HG03159 (cell line): ENCODE measurements around the gene SKIL.

Source experiments
- ATAC-seq: cut with Tn5 transposase; IDR thresholded peaks from one replicate; pipeline ENCODE4 v1.9.1; 2021; ENCODE audit warnings: mild to moderate bottlenecking, moderate library complexity; ENCODE audit not compliant: unreplicated experiment

SKIL gene

GRCh38 chr3:170350515-170351413 is 6.8 kb upstream of the SKIL start:
- ATAC-seq = no peak

DNA sequence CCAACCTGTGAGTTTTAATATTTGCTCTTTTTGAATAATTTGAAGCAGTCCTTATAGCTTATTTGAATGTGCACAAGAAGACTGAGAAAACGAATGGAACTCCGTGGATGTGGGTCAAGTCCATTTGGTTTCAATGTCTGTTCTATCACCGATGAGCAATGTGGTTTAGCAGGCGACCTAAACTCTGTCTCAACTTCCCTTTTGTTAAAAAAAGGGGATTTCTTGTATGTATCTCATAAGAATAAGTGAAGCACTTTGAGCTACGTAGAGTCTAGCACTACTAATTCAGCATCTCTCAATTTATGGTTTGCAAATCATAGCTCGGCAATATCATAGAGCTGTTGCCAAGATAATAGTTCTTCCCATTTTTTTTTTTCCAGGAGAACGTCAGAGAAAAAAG is 4.6 kb upstream of the SKIL start:
- no peak for ATAC-seq

- ATAC-seq = no peak
These were observed 4.0 kb upstream of the SKIL start for GRCh38 chr3:170353485-170353884.

- ATAC-seq = no peak
These were observed 2.8 kb upstream of the SKIL start for GRCh38 chr3:170354760-170355159.

GRCh38 chr3:170355738-170356595 is 1.5 kb upstream of the SKIL start:
- ATAC-seq = peak; percentile 13

DNA sequence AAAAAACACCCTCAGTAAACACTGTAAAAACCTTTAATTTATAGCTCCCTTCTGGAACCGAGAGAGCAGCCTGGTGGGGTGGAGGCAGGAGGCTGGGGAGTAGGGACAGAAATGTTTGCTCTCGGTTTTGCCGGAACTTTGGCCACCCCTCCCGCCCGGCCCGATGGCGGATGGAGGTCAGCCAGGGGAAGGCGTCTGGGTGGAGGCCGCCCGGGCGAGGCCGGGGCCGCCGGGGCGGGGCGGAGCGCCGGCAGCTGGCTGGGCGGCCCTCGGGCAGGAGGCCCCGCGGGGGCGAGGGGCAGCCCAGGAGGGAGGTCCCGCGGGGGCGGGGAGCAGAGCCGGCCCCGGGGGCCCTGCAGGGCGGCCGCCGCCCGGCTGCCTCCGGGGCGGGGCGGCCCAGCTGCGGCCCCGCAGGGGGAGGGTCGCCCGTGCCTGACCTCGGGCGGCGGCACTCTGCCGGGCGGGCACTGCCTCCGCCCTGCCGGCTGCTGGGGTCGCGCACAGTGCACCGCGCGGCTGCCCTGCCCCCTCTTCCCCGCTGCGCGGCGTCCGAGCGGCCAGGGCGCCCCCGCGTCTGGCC is 829 bp upstream of the SKIL start:
- ATAC-seq = peak; percentile 34

DNA sequence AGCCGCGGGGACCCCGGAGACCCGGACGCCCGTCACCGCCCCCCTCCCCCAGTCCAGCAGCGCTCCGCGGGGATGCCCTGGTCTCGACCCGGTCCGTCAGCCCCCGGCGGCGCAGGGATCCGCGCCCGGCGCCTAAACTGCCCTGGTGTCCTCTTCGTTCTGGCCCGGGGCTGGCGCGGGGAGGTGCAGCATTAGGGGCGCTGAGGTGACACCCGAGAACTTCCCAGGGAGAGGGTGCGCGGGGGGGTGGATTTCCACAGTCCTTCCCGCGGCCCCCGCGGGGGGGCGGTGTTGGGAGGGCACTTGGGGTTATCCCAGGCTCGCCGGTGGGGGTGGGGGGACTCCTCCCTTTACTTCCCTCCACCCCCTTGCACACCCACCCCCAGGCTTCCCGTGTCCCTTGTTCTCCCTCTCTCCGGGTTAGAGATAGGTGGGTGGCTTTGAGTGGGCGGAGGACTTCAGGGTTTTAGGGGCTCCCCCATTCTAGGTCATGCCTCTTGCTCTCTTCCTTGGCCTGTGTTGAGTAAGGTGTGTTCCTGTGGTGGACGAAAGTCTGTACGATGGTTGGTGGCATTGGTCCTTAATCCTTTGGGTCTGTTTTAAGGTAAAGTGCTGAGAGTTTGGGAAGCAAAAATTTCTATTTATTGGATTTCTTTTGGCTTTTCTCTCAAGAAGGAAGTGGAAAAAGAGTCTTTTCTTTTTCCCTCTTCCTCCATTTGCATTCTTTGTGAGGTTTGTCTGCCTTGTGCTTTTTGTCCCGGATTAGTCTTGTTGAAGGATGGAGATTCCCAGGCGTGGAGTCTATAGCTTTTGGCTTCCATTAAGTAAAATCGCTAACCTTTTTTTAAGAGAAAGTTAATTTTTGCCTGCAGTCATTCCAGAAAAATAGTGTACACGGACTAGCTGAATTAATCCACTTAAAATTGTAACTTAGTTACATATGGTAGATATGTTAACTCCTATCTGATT is 811 bp downstream of the SKIL start:
- ATAC-seq = peak; percentile 10

- ATAC-seq = no peak
These were observed 1.7 kb downstream of the SKIL start for GRCh38 chr3:170359178-170359704.

GRCh38 chr3:170360466-170360865 is 3.0 kb downstream of the SKIL start:
- no peak for ATAC-seq

- ATAC-seq = no peak
These were observed 3.4 kb downstream of the SKIL start for GRCh38 chr3:170360916-170361315.

DNA sequence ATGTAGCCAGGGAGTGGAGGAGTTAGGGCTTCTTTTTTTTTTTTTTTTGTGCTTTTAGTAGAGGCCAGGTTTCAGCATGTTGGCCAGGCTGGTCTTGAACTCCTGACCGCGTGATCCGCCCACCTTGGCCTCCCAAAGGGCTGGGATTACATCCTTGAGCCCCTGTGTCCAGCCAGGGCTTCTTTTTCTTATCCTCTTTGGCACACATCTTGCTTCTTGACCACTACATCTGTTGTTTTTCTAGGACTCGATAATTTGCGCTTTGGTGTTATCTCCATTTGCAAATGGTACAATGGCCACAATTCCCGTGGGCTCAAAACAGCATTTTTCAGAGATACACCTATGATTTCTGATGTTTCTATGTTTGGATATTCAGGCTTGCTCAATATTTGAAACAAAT is 4.2 kb downstream of the SKIL start:
- ATAC-seq = no peak

DNA sequence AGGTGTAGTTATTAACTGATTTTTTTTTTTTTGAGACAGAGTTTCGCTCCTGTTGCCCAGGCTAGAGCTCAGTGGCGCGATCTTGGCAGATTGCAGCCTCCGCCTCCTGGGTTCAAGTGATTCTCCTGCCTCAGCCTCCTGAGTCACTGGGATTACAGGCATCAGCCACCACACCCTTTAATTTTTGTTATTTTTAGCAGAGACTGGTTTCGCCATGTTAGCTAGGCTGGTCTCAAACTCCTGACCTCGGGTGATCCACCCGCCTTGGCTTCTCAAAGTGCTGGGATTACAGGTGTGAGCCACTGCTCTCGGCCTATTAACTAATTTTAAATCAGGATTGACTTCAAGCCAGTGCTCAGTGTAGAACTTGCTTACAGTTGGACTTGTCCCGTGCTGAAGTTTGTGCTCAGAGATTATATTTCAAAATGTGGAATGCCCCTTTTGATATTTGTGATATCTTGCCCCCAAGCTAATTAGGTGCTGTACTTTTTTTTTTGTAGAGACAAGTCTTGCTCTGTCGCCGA is 6.0 kb downstream of the SKIL start:
- no peak for ATAC-seq

GRCh38 chr3:170364965-170365364 is 7.5 kb downstream of the SKIL start:
- no peak for ATAC-seq

- ATAC-seq = no peak
These were observed 10.3 kb downstream of the SKIL start for GRCh38 chr3:170367797-170368196.

DNA sequence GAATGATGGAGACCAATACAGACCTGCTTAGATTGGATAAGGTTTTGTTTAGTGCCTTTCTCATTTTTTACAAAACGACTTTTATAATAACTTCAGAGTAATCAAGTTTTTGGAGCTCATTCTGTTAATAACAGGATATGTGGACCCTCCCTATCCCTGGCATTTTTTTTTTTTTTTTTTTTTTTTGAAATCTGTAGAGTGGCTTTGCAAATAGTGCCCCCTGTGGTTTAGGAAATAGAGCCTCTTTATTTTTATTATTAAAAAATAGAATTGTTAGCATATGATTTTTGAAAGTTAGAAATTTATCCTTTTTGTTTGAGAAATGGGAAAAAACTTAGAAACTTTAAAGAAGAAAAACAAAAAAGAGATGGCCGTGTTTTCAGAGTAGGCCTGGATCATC is 11.4 kb downstream of the SKIL start:
- no peak for ATAC-seq

DNA sequence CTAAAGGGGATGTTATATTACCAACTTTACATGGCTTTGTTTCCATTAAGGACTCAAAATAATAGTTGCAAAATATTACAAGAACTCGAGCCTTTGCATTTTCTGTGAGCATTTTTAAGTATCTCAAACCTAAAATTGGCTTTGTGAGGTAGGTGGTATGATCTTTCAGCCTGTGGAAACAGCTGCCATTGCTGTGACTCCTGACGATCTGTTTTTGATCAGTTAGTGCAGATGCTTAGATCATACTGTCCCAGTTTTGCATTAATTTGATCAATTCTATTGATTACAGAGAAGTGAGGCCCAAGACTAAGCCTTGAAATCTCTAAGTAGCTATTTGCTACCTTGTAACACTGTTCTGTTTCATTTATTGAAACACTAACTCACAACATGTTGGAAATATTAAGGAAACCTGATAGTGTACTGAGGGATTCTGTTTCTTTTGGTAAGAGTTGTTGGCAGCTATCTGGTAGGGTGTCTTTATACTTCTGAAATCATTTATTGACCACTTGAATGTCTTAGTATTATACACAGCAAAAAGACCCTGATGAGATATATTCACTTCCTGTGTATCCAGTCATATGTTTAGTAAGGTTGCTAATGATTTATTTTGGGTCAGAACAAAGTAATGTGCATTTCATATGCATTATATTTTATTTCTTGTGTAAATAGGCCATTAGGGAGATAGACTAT is 14.8 kb downstream of the SKIL start:
- ATAC-seq = no peak

DNA sequence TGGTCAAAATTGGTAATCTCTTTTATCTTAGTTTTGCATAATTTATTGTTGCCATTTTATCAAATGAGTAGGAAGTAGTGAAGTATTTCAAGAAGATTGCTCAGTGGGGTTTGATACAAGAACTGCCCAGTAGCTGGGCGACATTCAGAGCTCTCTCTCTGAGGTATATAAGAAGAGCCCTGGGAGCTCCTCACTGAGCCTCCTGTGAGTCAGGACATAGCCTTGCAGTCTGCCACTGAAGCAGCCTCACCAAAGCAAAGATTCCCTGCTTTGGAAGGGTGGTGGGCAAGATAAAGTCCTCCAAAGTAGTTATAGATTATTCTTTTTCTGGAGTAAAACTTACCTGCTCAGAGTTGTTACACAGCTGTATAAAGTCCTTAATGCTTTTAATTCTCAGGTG is 26.1 kb downstream of the SKIL start:
- ATAC-seq = no peak

DNA sequence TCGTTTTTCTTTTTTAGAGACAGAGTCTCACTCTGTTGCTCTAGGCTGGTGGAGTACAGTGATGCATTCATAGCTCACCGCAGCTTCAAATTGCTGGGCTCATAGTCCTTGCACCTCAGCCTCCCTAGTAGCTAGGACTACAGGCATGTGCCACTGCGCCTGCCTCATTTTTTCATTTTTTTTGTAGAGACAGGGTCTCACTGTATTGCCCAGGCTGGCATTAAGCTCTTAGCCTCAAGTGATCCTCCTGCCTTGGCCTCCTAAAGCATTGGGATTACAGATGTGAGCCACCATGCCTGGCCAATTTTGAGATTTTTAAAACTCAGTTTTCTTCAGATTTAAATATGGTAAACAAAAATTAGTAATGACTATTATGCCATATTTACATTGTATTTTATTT is 29.0 kb downstream of the SKIL start:
- no peak for ATAC-seq

- ATAC-seq = no peak
These were observed 30.4 kb downstream of the SKIL start for GRCh38 chr3:170387950-170388349.
